Retinal pigment epithelial cell (primary cell): Measurements from ENCODE around the gene NOS1AP.

ENCODE experiments used
- DNase-seq: peaks from one replicate; pipeline ENCODE4 v3.0.0-alpha.2; 2010; ENCODE audit warnings: low read depth
- H3K4me3 ChIP-seq: 2 replicates; pipeline ENCODE4 v1.5.1; 2011; ENCODE audit warnings: mild to moderate bottlenecking, low read length, control low read depth, moderate library complexity
- CTCF ChIP-seq: conservative IDR thresholded peaks from 2 replicates; pipeline ENCODE4 v1.5.1; 2011; ENCODE audit warnings: low read depth, low read length, control low read depth, inconsistent platforms

Gene NOS1AP

GRCh38 chr1:162210196-162210595, 140.7 kb downstream of the NOS1AP start:
- DNase-seq, result peak; percentile 64
- TF ChIP-seq CTCF, result no peak
- no peak overlapping the region for H3K4me3 ChIP-seq

GRCh38 chr1:162212713-162213112, 143.2 kb downstream of the NOS1AP start:
- H3K4me3 ChIP-seq, result no peak overlapping the region
- no peak for TF ChIP-seq CTCF
- DNase-seq, result no peak

GRCh38 chr1:162213281-162213912, 143.9 kb downstream of the NOS1AP start:
- peak overlapping the region; percentile 12 for H3K4me3 ChIP-seq
- TF ChIP-seq CTCF, result no peak
- peak; percentile 95 for DNase-seq

- no peak for DNase-seq
- no peak overlapping the region for H3K4me3 ChIP-seq
- no peak for TF ChIP-seq CTCF
Measured at GRCh38 chr1:162214202-162214601, 144.7 kb downstream of the NOS1AP start.

GRCh38 chr1:162215902-162216301, 146.4 kb downstream of the NOS1AP start:
- DNase-seq, result no peak
- no peak for TF ChIP-seq CTCF
- H3K4me3 ChIP-seq, result no peak overlapping the region

GRCh38 chr1:162216604-162217003, 147.1 kb downstream of the NOS1AP start:
- TF ChIP-seq CTCF, result no peak
- no peak for DNase-seq
- H3K4me3 ChIP-seq, result no peak overlapping the region

GRCh38 chr1:162217706-162218105, 148.2 kb downstream of the NOS1AP start:
- no peak for TF ChIP-seq CTCF
- no peak for DNase-seq
- no peak overlapping the region for H3K4me3 ChIP-seq
